ENCODE measurements around the gene GRHL3. TPM values are rescaled to one million over a fixed set of nuclear protein-coding genes. Genes with fewer than 3 reads are reported as not detected.

GRHL3 gene
- total RNA-seq, 1 experiment from 2014 or later: 2.5 TPM

DNA sequence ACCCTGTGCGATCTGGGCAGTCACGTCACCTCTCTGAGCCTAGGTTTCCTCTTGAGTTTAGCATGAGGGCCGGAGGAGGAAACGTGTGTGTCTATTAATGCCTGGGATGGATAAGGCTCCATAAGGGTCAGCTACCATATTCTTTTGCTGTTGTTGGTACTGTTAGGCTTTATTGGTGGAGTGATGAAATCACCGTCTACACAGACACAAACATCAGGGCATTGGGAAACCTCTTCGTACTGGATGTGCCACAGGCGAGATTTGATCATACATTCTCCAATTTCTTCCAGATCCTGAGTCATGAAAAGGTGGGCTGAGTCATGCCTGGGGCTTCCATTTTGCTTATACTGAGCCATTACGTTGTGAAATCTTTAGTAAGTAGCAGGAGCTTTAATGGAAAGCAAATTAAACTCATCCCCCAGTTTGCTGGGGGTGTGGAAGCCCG is 24.9 kb upstream of the GRHL3 start (continued):
- TF ChIP-seq, protein P1, sequence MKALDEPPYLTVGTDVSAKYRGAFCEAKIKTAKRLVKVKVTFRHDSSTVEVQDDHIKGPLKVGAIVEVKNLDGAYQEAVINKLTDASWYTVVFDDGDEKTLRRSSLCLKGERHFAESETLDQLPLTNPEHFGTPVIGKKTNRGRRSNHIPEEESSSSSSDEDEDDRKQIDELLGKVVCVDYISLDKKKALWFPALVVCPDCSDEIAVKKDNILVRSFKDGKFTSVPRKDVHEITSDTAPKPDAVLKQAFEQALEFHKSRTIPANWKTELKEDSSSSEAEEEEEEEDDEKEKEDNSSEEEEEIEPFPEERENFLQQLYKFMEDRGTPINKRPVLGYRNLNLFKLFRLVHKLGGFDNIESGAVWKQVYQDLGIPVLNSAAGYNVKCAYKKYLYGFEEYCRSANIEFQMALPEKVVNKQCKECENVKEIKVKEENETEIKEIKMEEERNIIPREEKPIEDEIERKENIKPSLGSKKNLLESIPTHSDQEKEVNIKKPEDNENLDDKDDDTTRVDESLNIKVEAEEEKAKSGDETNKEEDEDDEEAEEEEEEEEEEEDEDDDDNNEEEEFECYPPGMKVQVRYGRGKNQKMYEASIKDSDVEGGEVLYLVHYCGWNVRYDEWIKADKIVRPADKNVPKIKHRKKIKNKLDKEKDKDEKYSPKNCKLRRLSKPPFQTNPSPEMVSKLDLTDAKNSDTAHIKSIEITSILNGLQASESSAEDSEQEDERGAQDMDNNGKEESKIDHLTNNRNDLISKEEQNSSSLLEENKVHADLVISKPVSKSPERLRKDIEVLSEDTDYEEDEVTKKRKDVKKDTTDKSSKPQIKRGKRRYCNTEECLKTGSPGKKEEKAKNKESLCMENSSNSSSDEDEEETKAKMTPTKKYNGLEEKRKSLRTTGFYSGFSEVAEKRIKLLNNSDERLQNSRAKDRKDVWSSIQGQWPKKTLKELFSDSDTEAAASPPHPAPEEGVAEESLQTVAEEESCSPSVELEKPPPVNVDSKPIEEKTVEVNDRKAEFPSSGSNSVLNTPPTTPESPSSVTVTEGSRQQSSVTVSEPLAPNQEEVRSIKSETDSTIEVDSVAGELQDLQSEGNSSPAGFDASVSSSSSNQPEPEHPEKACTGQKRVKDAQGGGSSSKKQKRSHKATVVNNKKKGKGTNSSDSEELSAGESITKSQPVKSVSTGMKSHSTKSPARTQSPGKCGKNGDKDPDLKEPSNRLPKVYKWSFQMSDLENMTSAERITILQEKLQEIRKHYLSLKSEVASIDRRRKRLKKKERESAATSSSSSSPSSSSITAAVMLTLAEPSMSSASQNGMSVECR (CRISPR knock-in tag; IDR thresholded peaks at IDR 0.05; ENCODE audit: borderline replicate concordance): no peak
- TF ChIP-seq, protein P2, sequence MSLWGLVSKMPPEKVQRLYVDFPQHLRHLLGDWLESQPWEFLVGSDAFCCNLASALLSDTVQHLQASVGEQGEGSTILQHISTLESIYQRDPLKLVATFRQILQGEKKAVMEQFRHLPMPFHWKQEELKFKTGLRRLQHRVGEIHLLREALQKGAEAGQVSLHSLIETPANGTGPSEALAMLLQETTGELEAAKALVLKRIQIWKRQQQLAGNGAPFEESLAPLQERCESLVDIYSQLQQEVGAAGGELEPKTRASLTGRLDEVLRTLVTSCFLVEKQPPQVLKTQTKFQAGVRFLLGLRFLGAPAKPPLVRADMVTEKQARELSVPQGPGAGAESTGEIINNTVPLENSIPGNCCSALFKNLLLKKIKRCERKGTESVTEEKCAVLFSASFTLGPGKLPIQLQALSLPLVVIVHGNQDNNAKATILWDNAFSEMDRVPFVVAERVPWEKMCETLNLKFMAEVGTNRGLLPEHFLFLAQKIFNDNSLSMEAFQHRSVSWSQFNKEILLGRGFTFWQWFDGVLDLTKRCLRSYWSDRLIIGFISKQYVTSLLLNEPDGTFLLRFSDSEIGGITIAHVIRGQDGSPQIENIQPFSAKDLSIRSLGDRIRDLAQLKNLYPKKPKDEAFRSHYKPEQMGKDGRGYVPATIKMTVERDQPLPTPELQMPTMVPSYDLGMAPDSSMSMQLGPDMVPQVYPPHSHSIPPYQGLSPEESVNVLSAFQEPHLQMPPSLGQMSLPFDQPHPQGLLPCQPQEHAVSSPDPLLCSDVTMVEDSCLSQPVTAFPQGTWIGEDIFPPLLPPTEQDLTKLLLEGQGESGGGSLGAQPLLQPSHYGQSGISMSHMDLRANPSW (CRISPR knock-in tag; conservative IDR thresholded peaks at IDR 0.05; ENCODE audit: low read depth): no peak
- TF ChIP-seq, protein P3, sequence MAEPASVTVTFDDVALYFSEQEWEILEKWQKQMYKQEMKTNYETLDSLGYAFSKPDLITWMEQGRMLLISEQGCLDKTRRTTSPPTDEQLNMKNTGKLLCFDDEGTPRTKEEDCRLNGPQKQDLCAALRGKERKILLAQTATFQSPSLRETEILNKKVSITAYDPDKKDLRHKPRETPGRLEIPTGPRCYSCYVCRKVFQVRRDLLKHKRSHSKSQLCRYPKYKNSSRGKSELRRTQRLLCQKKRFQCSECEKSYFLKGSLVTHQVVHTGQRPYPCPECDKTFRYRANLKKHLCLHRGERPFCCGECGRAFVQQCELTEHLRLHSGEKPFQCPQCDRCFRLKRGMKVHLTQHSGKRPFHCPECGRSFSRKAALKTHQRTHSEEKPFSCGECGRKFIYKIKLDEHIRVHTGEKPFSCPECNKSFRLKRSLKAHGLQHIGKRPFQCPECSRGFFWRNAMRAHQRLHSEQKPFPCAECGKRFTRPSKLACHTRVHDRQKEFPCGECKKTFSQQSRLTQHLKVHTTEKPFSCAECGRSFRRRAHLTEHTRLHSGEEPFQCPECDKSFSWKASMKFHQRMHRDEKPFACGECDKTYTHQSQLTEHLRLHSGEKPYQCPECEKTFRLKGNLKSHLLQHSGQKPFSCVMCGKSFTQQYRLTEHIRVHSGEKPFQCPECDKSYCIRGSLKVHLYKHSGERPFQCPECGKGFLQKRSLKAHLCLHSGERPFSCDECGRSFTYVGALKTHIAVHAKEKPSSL (CRISPR knock-in tag; conservative IDR thresholded peaks at IDR 0.05): no peak
- TF ChIP-seq, protein P4, sequence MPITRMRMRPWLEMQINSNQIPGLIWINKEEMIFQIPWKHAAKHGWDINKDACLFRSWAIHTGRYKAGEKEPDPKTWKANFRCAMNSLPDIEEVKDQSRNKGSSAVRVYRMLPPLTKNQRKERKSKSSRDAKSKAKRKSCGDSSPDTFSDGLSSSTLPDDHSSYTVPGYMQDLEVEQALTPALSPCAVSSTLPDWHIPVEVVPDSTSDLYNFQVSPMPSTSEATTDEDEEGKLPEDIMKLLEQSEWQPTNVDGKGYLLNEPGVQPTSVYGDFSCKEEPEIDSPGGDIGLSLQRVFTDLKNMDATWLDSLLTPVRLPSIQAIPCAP (CRISPR knock-in tag; IDR thresholded peaks at IDR 0.05): no peak
- TF ChIP-seq SMAD4 (CRISPR knock-in tag; IDR thresholded peaks at IDR 0.05) (no peak), ESRRA (CRISPR knock-in tag; IDR thresholded peaks at IDR 0.05; ENCODE audit: borderline replicate concordance) (no peak), ZNF416 (CRISPR knock-in tag; IDR thresholded peaks at IDR 0.05) (no peak), CREB1 (CRISPR knock-in tag; IDR thresholded peaks at IDR 0.05) (no peak)
- TF ChIP-seq, protein P5, sequence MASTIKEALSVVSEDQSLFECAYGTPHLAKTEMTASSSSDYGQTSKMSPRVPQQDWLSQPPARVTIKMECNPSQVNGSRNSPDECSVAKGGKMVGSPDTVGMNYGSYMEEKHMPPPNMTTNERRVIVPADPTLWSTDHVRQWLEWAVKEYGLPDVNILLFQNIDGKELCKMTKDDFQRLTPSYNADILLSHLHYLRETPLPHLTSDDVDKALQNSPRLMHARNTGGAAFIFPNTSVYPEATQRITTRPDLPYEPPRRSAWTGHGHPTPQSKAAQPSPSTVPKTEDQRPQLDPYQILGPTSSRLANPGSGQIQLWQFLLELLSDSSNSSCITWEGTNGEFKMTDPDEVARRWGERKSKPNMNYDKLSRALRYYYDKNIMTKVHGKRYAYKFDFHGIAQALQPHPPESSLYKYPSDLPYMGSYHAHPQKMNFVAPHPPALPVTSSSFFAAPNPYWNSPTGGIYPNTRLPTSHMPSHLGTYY (CRISPR knock-in tag; IDR thresholded peaks at IDR 0.05): no peak
- TF ChIP-seq, protein P6, sequence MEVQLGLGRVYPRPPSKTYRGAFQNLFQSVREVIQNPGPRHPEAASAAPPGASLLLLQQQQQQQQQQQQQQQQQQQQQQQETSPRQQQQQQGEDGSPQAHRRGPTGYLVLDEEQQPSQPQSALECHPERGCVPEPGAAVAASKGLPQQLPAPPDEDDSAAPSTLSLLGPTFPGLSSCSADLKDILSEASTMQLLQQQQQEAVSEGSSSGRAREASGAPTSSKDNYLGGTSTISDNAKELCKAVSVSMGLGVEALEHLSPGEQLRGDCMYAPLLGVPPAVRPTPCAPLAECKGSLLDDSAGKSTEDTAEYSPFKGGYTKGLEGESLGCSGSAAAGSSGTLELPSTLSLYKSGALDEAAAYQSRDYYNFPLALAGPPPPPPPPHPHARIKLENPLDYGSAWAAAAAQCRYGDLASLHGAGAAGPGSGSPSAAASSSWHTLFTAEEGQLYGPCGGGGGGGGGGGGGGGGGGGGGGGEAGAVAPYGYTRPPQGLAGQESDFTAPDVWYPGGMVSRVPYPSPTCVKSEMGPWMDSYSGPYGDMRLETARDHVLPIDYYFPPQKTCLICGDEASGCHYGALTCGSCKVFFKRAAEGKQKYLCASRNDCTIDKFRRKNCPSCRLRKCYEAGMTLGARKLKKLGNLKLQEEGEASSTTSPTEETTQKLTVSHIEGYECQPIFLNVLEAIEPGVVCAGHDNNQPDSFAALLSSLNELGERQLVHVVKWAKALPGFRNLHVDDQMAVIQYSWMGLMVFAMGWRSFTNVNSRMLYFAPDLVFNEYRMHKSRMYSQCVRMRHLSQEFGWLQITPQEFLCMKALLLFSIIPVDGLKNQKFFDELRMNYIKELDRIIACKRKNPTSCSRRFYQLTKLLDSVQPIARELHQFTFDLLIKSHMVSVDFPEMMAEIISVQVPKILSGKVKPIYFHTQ (CRISPR knock-in tag; IDR thresholded peaks at IDR 0.05): no peak
- TF ChIP-seq, protein P7, sequence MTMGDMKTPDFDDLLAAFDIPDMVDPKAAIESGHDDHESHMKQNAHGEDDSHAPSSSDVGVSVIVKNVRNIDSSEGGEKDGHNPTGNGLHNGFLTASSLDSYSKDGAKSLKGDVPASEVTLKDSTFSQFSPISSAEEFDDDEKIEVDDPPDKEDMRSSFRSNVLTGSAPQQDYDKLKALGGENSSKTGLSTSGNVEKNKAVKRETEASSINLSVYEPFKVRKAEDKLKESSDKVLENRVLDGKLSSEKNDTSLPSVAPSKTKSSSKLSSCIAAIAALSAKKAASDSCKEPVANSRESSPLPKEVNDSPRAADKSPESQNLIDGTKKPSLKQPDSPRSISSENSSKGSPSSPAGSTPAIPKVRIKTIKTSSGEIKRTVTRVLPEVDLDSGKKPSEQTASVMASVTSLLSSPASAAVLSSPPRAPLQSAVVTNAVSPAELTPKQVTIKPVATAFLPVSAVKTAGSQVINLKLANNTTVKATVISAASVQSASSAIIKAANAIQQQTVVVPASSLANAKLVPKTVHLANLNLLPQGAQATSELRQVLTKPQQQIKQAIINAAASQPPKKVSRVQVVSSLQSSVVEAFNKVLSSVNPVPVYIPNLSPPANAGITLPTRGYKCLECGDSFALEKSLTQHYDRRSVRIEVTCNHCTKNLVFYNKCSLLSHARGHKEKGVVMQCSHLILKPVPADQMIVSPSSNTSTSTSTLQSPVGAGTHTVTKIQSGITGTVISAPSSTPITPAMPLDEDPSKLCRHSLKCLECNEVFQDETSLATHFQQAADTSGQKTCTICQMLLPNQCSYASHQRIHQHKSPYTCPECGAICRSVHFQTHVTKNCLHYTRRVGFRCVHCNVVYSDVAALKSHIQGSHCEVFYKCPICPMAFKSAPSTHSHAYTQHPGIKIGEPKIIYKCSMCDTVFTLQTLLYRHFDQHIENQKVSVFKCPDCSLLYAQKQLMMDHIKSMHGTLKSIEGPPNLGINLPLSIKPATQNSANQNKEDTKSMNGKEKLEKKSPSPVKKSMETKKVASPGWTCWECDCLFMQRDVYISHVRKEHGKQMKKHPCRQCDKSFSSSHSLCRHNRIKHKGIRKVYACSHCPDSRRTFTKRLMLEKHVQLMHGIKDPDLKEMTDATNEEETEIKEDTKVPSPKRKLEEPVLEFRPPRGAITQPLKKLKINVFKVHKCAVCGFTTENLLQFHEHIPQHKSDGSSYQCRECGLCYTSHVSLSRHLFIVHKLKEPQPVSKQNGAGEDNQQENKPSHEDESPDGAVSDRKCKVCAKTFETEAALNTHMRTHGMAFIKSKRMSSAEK (CRISPR knock-in tag; IDR thresholded peaks at IDR 0.05; ENCODE audit: borderline replicate concordance): no peak
